ENCODE measurements around the gene DOCK2. TPM values are rescaled to one million over a fixed set of nuclear protein-coding genes. Genes with fewer than 3 reads are reported as not detected.

Gene DOCK2
- total RNA-seq, 2 experiments from 2014 or later = 161 to 205 TPM

DNA sequence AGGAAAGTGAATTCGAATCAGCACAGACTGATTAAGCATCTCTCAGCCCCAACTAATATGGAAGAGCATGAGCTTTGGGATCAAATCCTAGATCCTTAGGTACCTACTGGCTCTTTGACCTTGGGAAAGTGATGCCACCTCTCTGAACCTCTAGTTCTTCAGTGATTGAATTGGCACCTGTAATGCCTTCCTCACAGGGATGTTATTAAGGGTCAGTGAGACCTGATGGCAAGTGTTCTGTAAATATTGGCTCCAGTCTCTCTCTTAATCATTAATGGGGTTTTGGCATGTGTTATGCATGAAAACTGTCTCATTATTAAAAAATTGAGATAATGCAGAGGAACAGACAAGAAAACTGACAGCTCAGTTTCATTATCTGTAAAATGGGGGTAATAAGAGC is 227.4 kb downstream of the DOCK2 start:
- Histone ChIP-seq H3K4me2 (ENCODE audit: low read length) (no peak overlapping the region), H3K27ac (ENCODE audit: low read depth, low read length, poor library complexity, severe bottlenecking) (no peak overlapping the region), H4K20me1 (ENCODE audit: insufficient read depth, low read length) (no peaks in the 10 kb centered on the region), H3K36me3 (ENCODE audit: insufficient read depth, low read length) (peaks cover 17% of the 10 kb centered on the region; the same call in 1 of the 2 replicates), H3K4me3 (ENCODE audit: low read depth, low read length, poor library complexity, severe bottlenecking) (no peak overlapping the region), H2AFZ (ENCODE audit: low read length) (no peak overlapping the region), H3K9me2 (ENCODE audit: insufficient read depth, low read length) (no peaks in the 10 kb centered on the region), H3K4me1 (ENCODE audit: insufficient read depth, low read length, poor library complexity, severe bottlenecking) (no peaks in the 10 kb centered on the region), H3K79me2 (ENCODE audit: insufficient read depth, low read depth, low read length) (no peaks in the 10 kb centered on the region), H3K9me3 (ENCODE audit: low read length) (no peaks in the 10 kb centered on the region)
- ChIA-PET POLR2A (interaction anchor here (0.7 kb wide), 1 partner anchor 121 kb away, joined by 3 read pairs; no protein-coding TSS in a partner anchor), CTCF (ENCODE audit: unreplicated experiment) (no interaction called here)
- no TSS peak for BruUV-seq (replicated peaks)
- TF ChIP-seq, protein P1, sequence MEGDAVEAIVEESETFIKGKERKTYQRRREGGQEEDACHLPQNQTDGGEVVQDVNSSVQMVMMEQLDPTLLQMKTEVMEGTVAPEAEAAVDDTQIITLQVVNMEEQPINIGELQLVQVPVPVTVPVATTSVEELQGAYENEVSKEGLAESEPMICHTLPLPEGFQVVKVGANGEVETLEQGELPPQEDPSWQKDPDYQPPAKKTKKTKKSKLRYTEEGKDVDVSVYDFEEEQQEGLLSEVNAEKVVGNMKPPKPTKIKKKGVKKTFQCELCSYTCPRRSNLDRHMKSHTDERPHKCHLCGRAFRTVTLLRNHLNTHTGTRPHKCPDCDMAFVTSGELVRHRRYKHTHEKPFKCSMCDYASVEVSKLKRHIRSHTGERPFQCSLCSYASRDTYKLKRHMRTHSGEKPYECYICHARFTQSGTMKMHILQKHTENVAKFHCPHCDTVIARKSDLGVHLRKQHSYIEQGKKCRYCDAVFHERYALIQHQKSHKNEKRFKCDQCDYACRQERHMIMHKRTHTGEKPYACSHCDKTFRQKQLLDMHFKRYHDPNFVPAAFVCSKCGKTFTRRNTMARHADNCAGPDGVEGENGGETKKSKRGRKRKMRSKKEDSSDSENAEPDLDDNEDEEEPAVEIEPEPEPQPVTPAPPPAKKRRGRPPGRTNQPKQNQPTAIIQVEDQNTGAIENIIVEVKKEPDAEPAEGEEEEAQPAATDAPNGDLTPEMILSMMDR (conservative IDR thresholded peaks at IDR 0.05; ENCODE audit: low read length) = no peak
- TF ChIP-seq EZH2phosphoT487 (IDR thresholded peaks at IDR 0.05; ENCODE audit: borderline replicate concordance, low read depth, low read length) = no peak
- intact Hi-C loops (cut with micrococcal nuclease; ENCODE audit: unreplicated experiment) = no loop called here
- no peak for DNase-seq (ENCODE audit: low spot score)

DNA sequence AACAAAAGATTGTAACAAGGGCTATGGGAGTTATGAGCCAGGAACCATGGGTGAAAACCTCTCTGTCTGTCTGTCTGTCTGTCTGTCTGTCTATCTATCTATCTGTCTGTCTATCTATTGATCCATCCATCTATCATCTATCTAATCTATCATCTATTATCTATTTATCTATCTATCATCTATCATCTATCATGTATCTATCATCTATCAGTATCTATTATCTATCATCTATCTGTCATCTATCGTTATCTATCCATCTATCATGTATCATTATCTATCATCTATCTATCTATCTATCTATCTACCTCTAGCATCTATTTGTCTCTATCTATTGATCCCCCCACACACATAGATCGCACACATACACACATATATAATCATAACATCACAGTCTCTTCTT is 230.3 kb downstream of the DOCK2 start:
- Histone ChIP-seq H3K36me3 (ENCODE audit: insufficient read depth, low read length) (peaks cover 24% of the 10 kb centered on the region; the same call in 1 of the 2 replicates), H3K9me2 (ENCODE audit: insufficient read depth, low read length) (no peaks in the 10 kb centered on the region), H3K9me3 (ENCODE audit: low read length) (no peaks in the 10 kb centered on the region), H3K27ac (ENCODE audit: low read depth, low read length, poor library complexity, severe bottlenecking) (no peak overlapping the region), H4K20me1 (ENCODE audit: insufficient read depth, low read length) (no peaks in the 10 kb centered on the region), H3K79me2 (ENCODE audit: insufficient read depth, low read depth, low read length) (no peaks in the 10 kb centered on the region), H2AFZ (ENCODE audit: low read length) (no peak overlapping the region), H3K4me3 (ENCODE audit: low read depth, low read length, poor library complexity, severe bottlenecking) (no peak overlapping the region), H3K4me1 (ENCODE audit: insufficient read depth, low read length, poor library complexity, severe bottlenecking) (no peaks in the 10 kb centered on the region), H3K4me2 (ENCODE audit: low read length) (no peak overlapping the region)
- TF ChIP-seq, protein P1 (conservative IDR thresholded peaks at IDR 0.05; ENCODE audit: low read length) = no peak
- no peak for TF ChIP-seq EZH2phosphoT487 (IDR thresholded peaks at IDR 0.05; ENCODE audit: borderline replicate concordance, low read depth, low read length)
- CTCF ChIA-PET (ENCODE audit: unreplicated experiment) = no interaction called here
- intact Hi-C loops (cut with micrococcal nuclease; ENCODE audit: unreplicated experiment) = no loop called here
- no TSS peak for BruUV-seq (replicated peaks)
- POLR2A ChIA-PET = no interaction called here
- DNase-seq (ENCODE audit: low spot score) = no peak

DNA sequence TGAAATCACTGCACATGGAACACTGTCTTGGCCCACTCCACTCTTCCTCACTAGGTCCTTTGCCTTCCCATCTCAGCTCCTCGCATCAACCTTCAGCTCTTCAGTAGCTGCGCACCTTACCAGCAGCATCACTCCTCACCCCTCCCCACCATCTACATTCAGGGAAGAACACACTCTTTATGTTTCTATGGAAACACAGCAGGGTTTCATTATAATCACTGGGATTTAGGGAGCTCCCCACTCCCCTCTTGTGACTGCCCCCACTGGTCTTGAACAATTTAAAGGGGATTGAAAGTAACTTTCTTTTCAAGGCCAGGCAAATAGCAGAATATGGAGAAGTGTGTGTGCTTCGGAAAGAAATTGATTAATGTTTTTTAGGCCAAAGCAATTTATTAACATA is 232.0 kb downstream of the DOCK2 start:
- TF ChIP-seq, protein P1 (conservative IDR thresholded peaks at IDR 0.05; ENCODE audit: low read length) = no peak
- no peak for TF ChIP-seq EZH2phosphoT487 (IDR thresholded peaks at IDR 0.05; ENCODE audit: borderline replicate concordance, low read depth, low read length)
- intact Hi-C loops (cut with micrococcal nuclease; ENCODE audit: unreplicated experiment) = no loop called here
- DNase-seq (ENCODE audit: low spot score) = no peak
- Histone ChIP-seq H3K9me3 (ENCODE audit: low read length) (no peaks in the 10 kb centered on the region), H3K4me1 (ENCODE audit: insufficient read depth, low read length, poor library complexity, severe bottlenecking) (no peaks in the 10 kb centered on the region), H3K9me2 (ENCODE audit: insufficient read depth, low read length) (no peaks in the 10 kb centered on the region), H2AFZ (ENCODE audit: low read length) (no peak overlapping the region), H3K79me2 (ENCODE audit: insufficient read depth, low read depth, low read length) (no peaks in the 10 kb centered on the region), H3K4me2 (ENCODE audit: low read length) (no peak overlapping the region), H4K20me1 (ENCODE audit: insufficient read depth, low read length) (no peaks in the 10 kb centered on the region), H3K27ac (ENCODE audit: low read depth, low read length, poor library complexity, severe bottlenecking) (no peak overlapping the region), H3K4me3 (ENCODE audit: low read depth, low read length, poor library complexity, severe bottlenecking) (no peak overlapping the region), H3K36me3 (ENCODE audit: insufficient read depth, low read length) (peaks cover 26% of the 10 kb centered on the region; the same call in 1 of the 2 replicates)
- ChIA-PET POLR2A (no interaction called here), CTCF (ENCODE audit: unreplicated experiment) (no interaction called here)
- no TSS peak for BruUV-seq (replicated peaks)

All from OCI-LY7 (cell line).